Measurements from ENCODE around the gene KCNE1. TPM values are rescaled to one million over a fixed set of nuclear protein-coding genes. Genes with fewer than 3 reads are reported as not detected.
A peak's percentile ranks its signal among the peaks of the same experiment; 100 is the strongest.

KCNE1 gene
- total RNA-seq, 3 donors from 2014 or later = 0.22 to 0.26 (median 0.25) TPM

- Mint-ChIP-seq H3K4me1 (ENCODE audit: low read depth) (peaks cover 4% of the 10 kb centered on the region), H3K9me3 (peaks cover 7% of the 10 kb centered on the region), H3K27me3 (ENCODE audit: low read depth) (no peaks in the 10 kb centered on the region), H3K4me3 (no peak overlapping the region), H3K36me3 (ENCODE audit: insufficient read depth) (peaks cover 5% of the 10 kb centered on the region)
- DNase-seq = no peak
- no peak for ATAC-seq
Measured at GRCh38 chr21:34546542-34546941, 34.5 kb upstream of the KCNE1 start.

GRCh38 chr21:34545079-34545884, 33.3 kb upstream of the KCNE1 start:
- no peak for DNase-seq
- H3K4me1 Mint-ChIP-seq (ENCODE audit: low read depth) = peaks cover 4% of the 10 kb centered on the region
- H3K27me3 Mint-ChIP-seq (ENCODE audit: low read depth) = no peaks in the 10 kb centered on the region
- H3K36me3 Mint-ChIP-seq (ENCODE audit: insufficient read depth) = peaks cover 5% of the 10 kb centered on the region
- peak in 1 of 2 donors; percentile 41 for ATAC-seq
- H3K9me3 Mint-ChIP-seq = peaks cover 7% of the 10 kb centered on the region
- H3K4me3 Mint-ChIP-seq = no peak overlapping the region

- no peaks in the 10 kb centered on the region for H3K27me3 Mint-ChIP-seq (ENCODE audit: low read depth)
- peaks cover 4% of the 10 kb centered on the region for H3K4me1 Mint-ChIP-seq (ENCODE audit: low read depth)
- peaks cover 7% of the 10 kb centered on the region for H3K9me3 Mint-ChIP-seq
- peaks cover 5% of the 10 kb centered on the region for H3K36me3 Mint-ChIP-seq (ENCODE audit: insufficient read depth)
- DNase-seq (peak; percentile 27), ATAC-seq (peak; percentile 53 to 59)
- H3K4me3 Mint-ChIP-seq = no peak overlapping the region
Measured at GRCh38 chr21:34544032-34544496, 32.1 kb upstream of the KCNE1 start.

GRCh38 chr21:34543017-34543416, 31.0 kb upstream of the KCNE1 start:
- DNase-seq (no peak), ATAC-seq (no peak)
- H3K27me3 Mint-ChIP-seq (ENCODE audit: low read depth) = no peaks in the 10 kb centered on the region
- peaks cover 7% of the 10 kb centered on the region for H3K9me3 Mint-ChIP-seq
- peaks cover 5% of the 10 kb centered on the region for H3K36me3 Mint-ChIP-seq (ENCODE audit: insufficient read depth)
- H3K4me3 Mint-ChIP-seq = no peak overlapping the region
- H3K4me1 Mint-ChIP-seq (ENCODE audit: low read depth) = peaks cover 4% of the 10 kb centered on the region

- peaks cover 5% of the 10 kb centered on the region for H3K36me3 Mint-ChIP-seq (ENCODE audit: insufficient read depth)
- H3K4me1 Mint-ChIP-seq (ENCODE audit: low read depth) = no peaks in the 10 kb centered on the region
- no peaks in the 10 kb centered on the region for H3K27me3 Mint-ChIP-seq (ENCODE audit: low read depth)
- no peak overlapping the region for H3K4me3 Mint-ChIP-seq
- peaks cover 7% of the 10 kb centered on the region for H3K9me3 Mint-ChIP-seq
- DNase-seq (no peak), ATAC-seq (no peak)
Measured at GRCh38 chr21:34540206-34540605, 28.2 kb upstream of the KCNE1 start.

- H3K9me3 Mint-ChIP-seq = peaks cover 7% of the 10 kb centered on the region
- no peak overlapping the region for H3K4me3 Mint-ChIP-seq
- DNase-seq = no peak
- ATAC-seq = no peak
- no peaks in the 10 kb centered on the region for H3K27me3 Mint-ChIP-seq (ENCODE audit: low read depth)
- peaks cover 2% of the 10 kb centered on the region for H3K4me1 Mint-ChIP-seq (ENCODE audit: low read depth)
- peaks cover 2% of the 10 kb centered on the region for H3K36me3 Mint-ChIP-seq (ENCODE audit: insufficient read depth)
Measured at GRCh38 chr21:34537838-34538237, 25.8 kb upstream of the KCNE1 start.

- DNase-seq = no peak
- Mint-ChIP-seq H3K4me1 (ENCODE audit: low read depth) (peaks cover 2% of the 10 kb centered on the region), H3K36me3 (ENCODE audit: insufficient read depth) (no peaks in the 10 kb centered on the region), H3K27me3 (ENCODE audit: low read depth) (no peaks in the 10 kb centered on the region), H3K4me3 (no peak overlapping the region), H3K9me3 (no peaks in the 10 kb centered on the region)
- no peak for ATAC-seq
Measured at GRCh38 chr21:34536820-34537219, 24.8 kb upstream of the KCNE1 start.

- no peaks in the 10 kb centered on the region for H3K36me3 Mint-ChIP-seq (ENCODE audit: insufficient read depth)
- H3K27me3 Mint-ChIP-seq (ENCODE audit: low read depth) = no peaks in the 10 kb centered on the region
- H3K9me3 Mint-ChIP-seq = no peaks in the 10 kb centered on the region
- ATAC-seq (no peak), DNase-seq (no peak)
- H3K4me1 Mint-ChIP-seq (ENCODE audit: low read depth) = peaks cover 2% of the 10 kb centered on the region
- no peak overlapping the region for H3K4me3 Mint-ChIP-seq
Measured at GRCh38 chr21:34536311-34536710, 24.3 kb upstream of the KCNE1 start.

GRCh38 chr21:34535886-34536285, 23.9 kb upstream of the KCNE1 start:
- no peak overlapping the region for H3K4me3 Mint-ChIP-seq
- no peaks in the 10 kb centered on the region for H3K36me3 Mint-ChIP-seq (ENCODE audit: insufficient read depth)
- peaks cover 2% of the 10 kb centered on the region for H3K4me1 Mint-ChIP-seq (ENCODE audit: low read depth)
- H3K27me3 Mint-ChIP-seq (ENCODE audit: low read depth) = no peaks in the 10 kb centered on the region
- no peak for ATAC-seq
- H3K9me3 Mint-ChIP-seq = peaks cover 2% of the 10 kb centered on the region
- no peak for DNase-seq

- no peaks in the 10 kb centered on the region for H3K27me3 Mint-ChIP-seq (ENCODE audit: low read depth)
- DNase-seq = no peak
- no peak overlapping the region for H3K4me3 Mint-ChIP-seq
- ATAC-seq = no peak
- peaks cover 3% of the 10 kb centered on the region for H3K9me3 Mint-ChIP-seq
- H3K36me3 Mint-ChIP-seq (ENCODE audit: insufficient read depth) = no peaks in the 10 kb centered on the region
- peaks cover 4% of the 10 kb centered on the region for H3K4me1 Mint-ChIP-seq (ENCODE audit: low read depth)
Measured at GRCh38 chr21:34534522-34534921, 22.5 kb upstream of the KCNE1 start.

GRCh38 chr21:34533938-34534337, 21.9 kb upstream of the KCNE1 start:
- DNase-seq = no peak
- no peak overlapping the region for H3K4me3 Mint-ChIP-seq
- H3K9me3 Mint-ChIP-seq = peaks cover 3% of the 10 kb centered on the region
- H3K36me3 Mint-ChIP-seq (ENCODE audit: insufficient read depth) = no peaks in the 10 kb centered on the region
- peaks cover 4% of the 10 kb centered on the region for H3K4me1 Mint-ChIP-seq (ENCODE audit: low read depth)
- no peaks in the 10 kb centered on the region for H3K27me3 Mint-ChIP-seq (ENCODE audit: low read depth)
- no peak for ATAC-seq

GRCh38 chr21:34531399-34531798, 19.4 kb upstream of the KCNE1 start:
- peaks cover 2% of the 10 kb centered on the region for H3K36me3 Mint-ChIP-seq (ENCODE audit: insufficient read depth)
- ATAC-seq = no peak
- no peak for DNase-seq
- peaks cover 21% of the 10 kb centered on the region for H3K4me1 Mint-ChIP-seq (ENCODE audit: low read depth)
- no peak overlapping the region for H3K4me3 Mint-ChIP-seq
- H3K27me3 Mint-ChIP-seq (ENCODE audit: low read depth) = no peaks in the 10 kb centered on the region
- H3K9me3 Mint-ChIP-seq = peaks cover 3% of the 10 kb centered on the region

GRCh38 chr21:34530261-34530660, 18.3 kb upstream of the KCNE1 start:
- Mint-ChIP-seq H3K4me3 (no peak overlapping the region), H3K36me3 (ENCODE audit: insufficient read depth) (peaks cover 2% of the 10 kb centered on the region), H3K4me1 (ENCODE audit: low read depth) (peaks cover 27% of the 10 kb centered on the region), H3K27me3 (ENCODE audit: low read depth) (no peaks in the 10 kb centered on the region), H3K9me3 (peaks cover 3% of the 10 kb centered on the region)
- DNase-seq (no peak), ATAC-seq (no peak)

GRCh38 chr21:34528131-34528561, 16.1 kb upstream of the KCNE1 start:
- peaks cover 31% of the 10 kb centered on the region for H3K4me1 Mint-ChIP-seq (ENCODE audit: low read depth)
- ATAC-seq = no peak
- H3K4me3 Mint-ChIP-seq = no peak overlapping the region
- no peaks in the 10 kb centered on the region for H3K27me3 Mint-ChIP-seq (ENCODE audit: low read depth)
- no peak for DNase-seq
- peaks cover 2% of the 10 kb centered on the region for H3K36me3 Mint-ChIP-seq (ENCODE audit: insufficient read depth)
- peaks cover 3% of the 10 kb centered on the region for H3K9me3 Mint-ChIP-seq

GRCh38 chr21:34526618-34527290, 14.7 kb upstream of the KCNE1 start:
- Mint-ChIP-seq H3K9me3 (peaks cover 3% of the 10 kb centered on the region), H3K4me1 (ENCODE audit: low read depth) (peaks cover 31% of the 10 kb centered on the region), H3K4me3 (peak overlapping the region; percentile 70), H3K36me3 (ENCODE audit: insufficient read depth) (peaks cover 6% of the 10 kb centered on the region), H3K27me3 (ENCODE audit: low read depth) (no peaks in the 10 kb centered on the region)
- ATAC-seq = peak; percentile 84 to 90
- DNase-seq = peak; percentile 15

Data from activated T-cell treated with anti-CD3 and anti-CD28 coated beads, Interleukin-2, amount 50 U/mL, for 4 hours (primary cell).